Esophagus squamous epithelium (tissue), 4 donors: ENCODE results near the gene CLSTN3.

Source experiments
- CTCF ChIP-seq, 6 experiments: fragments of 450-650 bp in 4 of 6; fragments of 200-600 bp in 2 of 6; sonication (generic) in 2 of 6; IDR thresholded peaks; one replicate each; pipeline ENCODE4 v1.5.1; 2016 to 2019; ENCODE audit warnings: antibody characterized with exemption in 6 of 6, mild to moderate bottlenecking in 4 of 6, moderate library complexity in 4 of 6
- POLR2A ChIP-seq, 4 donors: fragments of 450-650 bp; IDR thresholded peaks; one replicate each; pipeline ENCODE4 v1.6.1; 2017; ENCODE audit warnings: antibody characterized with exemption in 4 of 4, mild to moderate bottlenecking in 4 of 4, moderate library complexity in 3 of 4

GRCh38 chr12:7151532-7151931, 21.4 kb downstream of the CLSTN3 start:
- TF ChIP-seq CTCF (IDR thresholded peaks at IDR 0.05): no peak
- TF ChIP-seq POLR2A (IDR thresholded peaks at IDR 0.05): no peak
